SH-SY5Y (cell line): ENCODE results near the gene AHR.

ENCODE experiments used
- GATA2 ChIP-seq: IDR thresholded peaks from 2 replicates; pipeline ENCODE4 v1.6.1; 2011; ENCODE audit warnings: mild to moderate bottlenecking, low read depth, low read length
- GATA3 ChIP-seq: IDR thresholded peaks from 2 replicates; pipeline ENCODE4 v1.6.1; 2011; ENCODE audit warnings: low read depth, mild to moderate bottlenecking, low read length, moderate library complexity

DNA sequence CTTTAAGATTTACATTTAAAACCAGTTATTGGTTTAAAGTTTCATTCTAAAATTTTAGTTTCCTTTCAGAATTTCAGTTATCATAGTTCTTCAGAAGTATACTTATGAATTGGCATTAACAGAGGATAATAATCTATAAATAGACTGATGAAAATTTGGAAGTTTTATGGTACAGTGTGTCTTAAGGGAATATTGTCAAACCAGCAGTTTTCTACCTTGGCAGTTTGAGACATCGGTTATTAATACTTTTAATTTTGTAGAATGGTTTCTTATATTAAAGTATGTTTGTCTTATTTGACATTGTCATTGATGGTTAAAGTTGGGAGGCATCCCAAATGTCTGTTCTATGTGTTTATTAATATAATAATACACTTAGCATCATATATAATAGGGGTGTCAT lies 2.0 kb downstream of the AHR start:
- TF ChIP-seq GATA2 = no peak
- no peak for TF ChIP-seq GATA3
